ENCODE data around the gene AWAT1. TPM values are rescaled to one million over a fixed set of nuclear protein-coding genes. Genes with fewer than 3 reads are reported as not detected.
"Not testable (repeated sequence)": the region's sequence is repeated elsewhere in the genome, so short reads cannot be mapped to it uniquely, and the experiment has no call there.

AWAT1 gene
- total and polyA plus RNA-seq, 2 donors (not counting 1 experiment from before 2014, with no cell fraction given): not detected

DNA sequence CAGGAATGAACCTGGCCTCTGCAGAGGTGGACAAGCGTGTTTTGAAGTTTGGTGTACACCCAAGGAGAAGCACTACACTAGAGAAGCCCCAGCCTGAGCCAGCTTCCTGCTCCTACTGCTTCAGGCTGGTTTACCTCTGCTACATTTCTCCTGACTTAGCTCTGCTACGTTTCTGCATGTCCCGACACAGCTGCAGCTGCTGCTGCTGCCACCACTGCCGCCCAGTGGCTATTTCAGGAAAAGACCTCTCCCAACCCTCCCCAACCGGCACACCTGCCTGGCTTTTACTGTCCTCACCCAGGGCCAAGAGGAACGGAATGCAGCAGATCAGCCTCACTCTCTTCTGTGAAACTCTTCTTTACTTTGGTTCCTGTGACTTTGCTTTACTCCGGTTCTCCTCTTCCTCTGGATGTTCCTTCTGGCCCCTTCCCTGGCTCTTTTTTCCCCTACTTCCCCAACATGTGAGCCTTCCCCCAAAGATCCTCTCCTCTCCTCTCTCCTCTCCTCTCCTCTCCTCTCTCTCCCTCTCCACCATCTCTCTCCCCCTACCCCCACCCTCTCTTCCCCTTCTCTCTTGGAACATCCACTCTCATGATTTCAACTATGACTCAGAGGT is 28.6 kb downstream of the AWAT1 start:
- DNase-seq (ENCODE audit: low read depth in 2 of 2): peak; percentile 18 to 49
- H2AFZ ChIP-seq (ENCODE audit: low read length): no peak overlapping the region

DNA sequence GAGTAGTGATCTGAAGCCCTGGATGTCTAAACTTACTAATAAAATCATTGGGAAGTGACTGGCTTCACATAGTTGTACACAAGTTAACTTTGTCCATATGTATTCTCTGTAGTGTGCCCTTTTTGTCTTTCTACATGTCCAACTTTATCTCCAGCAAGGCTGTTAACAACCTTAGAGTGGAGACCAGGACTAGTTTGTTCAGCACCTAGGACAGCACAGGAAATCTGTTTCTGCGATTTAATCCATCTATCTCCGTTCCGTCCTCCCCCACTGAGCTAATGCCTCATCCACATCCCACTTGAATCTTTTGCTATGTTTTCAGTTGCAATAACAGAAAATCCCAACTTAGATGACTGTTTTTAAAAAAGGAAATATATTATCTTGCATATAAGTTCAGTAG is 30.3 kb downstream of the AWAT1 start:
- Histone ChIP-seq H3K27ac (ENCODE audit: insufficient read depth, low read length) (no peak overlapping the region), H2AFZ (ENCODE audit: low read length) (no peak overlapping the region), H3K9ac (ENCODE audit: insufficient read depth, low read length) (no peak overlapping the region), H3K36me3 (ENCODE audit: control insufficient read depth, insufficient read depth, low read length) (no peaks in the 10 kb centered on the region), H3K4me2 (ENCODE audit: extremely low read depth, insufficient read depth, low read length) (no peak overlapping the region), H3K27me3 (ENCODE audit: control insufficient read depth, insufficient read depth, low read length) (no peaks in the 10 kb centered on the region), H3K9me3 (ENCODE audit: control insufficient read depth, insufficient read depth, low read depth, low read length) (no peaks in the 10 kb centered on the region), H3K4me1 (ENCODE audit: control insufficient read depth, extremely low read depth, insufficient read depth, low read length) (no peaks in the 10 kb centered on the region), H3K79me2 (ENCODE audit: control insufficient read depth, insufficient read depth, low read length) (no peaks in the 10 kb centered on the region), H3K4me3 (replicated peaks in 1 of 4; ENCODE audit: control extremely low read depth in 1 of 4, insufficient read depth in 1 of 4, low read depth in 3 of 4, low read length in 4 of 4) (no peak overlapping the region), H4K20me1 (ENCODE audit: control insufficient read depth, extremely low read depth, insufficient read depth, low read length) (no peaks in the 10 kb centered on the region)
- TF ChIP-seq EZH2 (IDR thresholded peaks at IDR 0.05; ENCODE audit: low read length, missing control alignments): no peak
- TF ChIP-seq, protein P1, sequence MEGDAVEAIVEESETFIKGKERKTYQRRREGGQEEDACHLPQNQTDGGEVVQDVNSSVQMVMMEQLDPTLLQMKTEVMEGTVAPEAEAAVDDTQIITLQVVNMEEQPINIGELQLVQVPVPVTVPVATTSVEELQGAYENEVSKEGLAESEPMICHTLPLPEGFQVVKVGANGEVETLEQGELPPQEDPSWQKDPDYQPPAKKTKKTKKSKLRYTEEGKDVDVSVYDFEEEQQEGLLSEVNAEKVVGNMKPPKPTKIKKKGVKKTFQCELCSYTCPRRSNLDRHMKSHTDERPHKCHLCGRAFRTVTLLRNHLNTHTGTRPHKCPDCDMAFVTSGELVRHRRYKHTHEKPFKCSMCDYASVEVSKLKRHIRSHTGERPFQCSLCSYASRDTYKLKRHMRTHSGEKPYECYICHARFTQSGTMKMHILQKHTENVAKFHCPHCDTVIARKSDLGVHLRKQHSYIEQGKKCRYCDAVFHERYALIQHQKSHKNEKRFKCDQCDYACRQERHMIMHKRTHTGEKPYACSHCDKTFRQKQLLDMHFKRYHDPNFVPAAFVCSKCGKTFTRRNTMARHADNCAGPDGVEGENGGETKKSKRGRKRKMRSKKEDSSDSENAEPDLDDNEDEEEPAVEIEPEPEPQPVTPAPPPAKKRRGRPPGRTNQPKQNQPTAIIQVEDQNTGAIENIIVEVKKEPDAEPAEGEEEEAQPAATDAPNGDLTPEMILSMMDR (conservative IDR thresholded peaks at IDR 0.05 in 1 of 2, IDR thresholded peaks at IDR 0.05 in 1 of 2; ENCODE audit: low read depth in 1 of 2, low read length in 2 of 2): no peak
- DNase-seq (ENCODE audit: low read depth in 2 of 2): peak in 1 of 2 donors; percentile 2

More for the DNA sequence above, 28.6 kb downstream of the AWAT1 start:
- H3K27me3 ChIP-seq (ENCODE audit: control insufficient read depth, insufficient read depth, low read length): no peaks in the 10 kb centered on the region
- no peaks in the 10 kb centered on the region for H3K9me3 ChIP-seq (ENCODE audit: control insufficient read depth, insufficient read depth, low read depth, low read length)
- H3K4me2 ChIP-seq (ENCODE audit: extremely low read depth, insufficient read depth, low read length): no peak overlapping the region
- H3K79me2 ChIP-seq (ENCODE audit: control insufficient read depth, insufficient read depth, low read length): no peaks in the 10 kb centered on the region
- no peak for TF ChIP-seq EZH2 (IDR thresholded peaks at IDR 0.05; ENCODE audit: low read length, missing control alignments)
- TF ChIP-seq, protein P1 (conservative IDR thresholded peaks at IDR 0.05 in 1 of 2, IDR thresholded peaks at IDR 0.05 in 1 of 2; ENCODE audit: low read depth in 1 of 2, low read length in 2 of 2): peak; percentile 47 to 68
- H3K4me1 ChIP-seq (ENCODE audit: control insufficient read depth, extremely low read depth, insufficient read depth, low read length): no peaks in the 10 kb centered on the region
- H3K4me3 ChIP-seq (replicated peaks in 1 of 4; ENCODE audit: control extremely low read depth in 1 of 4, insufficient read depth in 1 of 4, low read depth in 3 of 4, low read length in 4 of 4): no peak overlapping the region
- no peaks in the 10 kb centered on the region for H3K36me3 ChIP-seq (ENCODE audit: control insufficient read depth, insufficient read depth, low read length)
- no peak overlapping the region for H3K9ac ChIP-seq (ENCODE audit: insufficient read depth, low read length)
- H4K20me1 ChIP-seq (ENCODE audit: control insufficient read depth, extremely low read depth, insufficient read depth, low read length): no peaks in the 10 kb centered on the region
- no peak overlapping the region for H3K27ac ChIP-seq (ENCODE audit: insufficient read depth, low read length)

DNA sequence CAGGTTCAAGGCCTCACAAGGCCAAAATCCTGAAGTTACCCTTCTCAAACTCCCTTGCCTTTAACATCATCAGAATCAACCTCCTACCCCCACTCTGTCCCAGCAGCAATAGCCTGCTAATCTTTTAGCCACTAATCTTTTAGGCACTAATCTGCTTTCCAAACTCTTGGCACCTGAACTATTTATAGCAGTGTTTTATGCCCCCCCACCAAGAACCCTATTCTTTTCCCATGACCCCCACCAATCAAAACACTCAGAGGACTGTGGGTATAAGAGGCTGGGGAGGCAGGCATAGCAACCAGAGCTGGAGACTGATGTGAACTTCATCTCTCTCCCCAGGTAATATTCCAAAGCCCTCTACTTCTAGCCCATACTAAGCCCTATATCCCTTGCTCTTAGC is 33.6 kb downstream of the AWAT1 start, which contains the start of gene ARR3:
ARR3 (plus strand) TSS at position 301 of the 400 bp plus-strand sequence. CDS start 1,052 bp downstream, outside the sequence.
- Histone ChIP-seq H3K36me3 (ENCODE audit: control insufficient read depth, insufficient read depth, low read length) (no peaks in the 10 kb centered on the region), H3K79me2 (ENCODE audit: control insufficient read depth, insufficient read depth, low read length) (no peaks in the 10 kb centered on the region)

DNA sequence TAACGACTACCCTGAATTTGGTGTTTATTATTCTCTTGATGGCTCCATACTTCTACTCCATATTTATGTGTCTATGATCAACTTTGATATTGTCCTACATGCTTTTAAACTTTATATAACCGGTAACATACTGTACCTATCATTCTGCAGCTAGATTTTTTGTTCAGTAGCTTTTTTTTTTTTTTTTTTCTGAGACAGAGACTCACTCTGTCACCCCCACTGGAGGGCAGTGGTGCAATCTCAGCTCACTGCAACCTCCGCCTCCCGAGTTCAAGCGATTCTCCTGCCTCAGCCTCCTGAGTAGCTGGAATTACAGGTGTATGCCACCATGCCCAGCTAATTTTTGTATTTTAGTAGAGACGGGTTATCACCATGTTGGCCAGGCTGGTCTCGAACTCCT is 39.6 kb downstream of the AWAT1 start:
- not testable (repeated sequence) for H3K4me1 ChIP-seq (ENCODE audit: control insufficient read depth, extremely low read depth, insufficient read depth, low read length); H3K4me2 ChIP-seq (ENCODE audit: extremely low read depth, insufficient read depth, low read length); H3K79me2 ChIP-seq (ENCODE audit: control insufficient read depth, insufficient read depth, low read length); H3K27ac ChIP-seq (ENCODE audit: insufficient read depth, low read length); DNase-seq (ENCODE audit: low read depth in 2 of 2); H4K20me1 ChIP-seq (ENCODE audit: control insufficient read depth, extremely low read depth, insufficient read depth, low read length); H3K36me3 ChIP-seq (ENCODE audit: control insufficient read depth, insufficient read depth, low read length); H3K9me3 ChIP-seq (ENCODE audit: control insufficient read depth, insufficient read depth, low read depth, low read length); H2AFZ ChIP-seq (ENCODE audit: low read length); H3K4me3 ChIP-seq (replicated peaks in 1 of 4; ENCODE audit: control extremely low read depth in 1 of 4, insufficient read depth in 1 of 4, low read depth in 3 of 4, low read length in 4 of 4); H3K9ac ChIP-seq (ENCODE audit: insufficient read depth, low read length); H3K27me3 ChIP-seq (ENCODE audit: control insufficient read depth, insufficient read depth, low read length)

More for the DNA sequence above, 33.6 kb downstream of the AWAT1 start, which contains the start of gene ARR3:
- H3K4me1 ChIP-seq (ENCODE audit: control insufficient read depth, extremely low read depth, insufficient read depth, low read length): no peaks in the 10 kb centered on the region
- no peaks in the 10 kb centered on the region for H4K20me1 ChIP-seq (ENCODE audit: control insufficient read depth, extremely low read depth, insufficient read depth, low read length)
- no peak within 1 kb of the TSS for H3K9ac ChIP-seq (ENCODE audit: insufficient read depth, low read length)
- TF ChIP-seq EZH2 (IDR thresholded peaks at IDR 0.05; ENCODE audit: low read length, missing control alignments): no peak
- TF ChIP-seq, protein P1 (conservative IDR thresholded peaks at IDR 0.05 in 1 of 2, IDR thresholded peaks at IDR 0.05 in 1 of 2; ENCODE audit: low read depth in 1 of 2, low read length in 2 of 2): no peak
- no peaks in the 10 kb centered on the region for H3K9me3 ChIP-seq (ENCODE audit: control insufficient read depth, insufficient read depth, low read depth, low read length)
- no peaks in the 10 kb centered on the region for H3K27me3 ChIP-seq (ENCODE audit: control insufficient read depth, insufficient read depth, low read length)
- no peak within 1 kb of the TSS for H3K27ac ChIP-seq (ENCODE audit: insufficient read depth, low read length)
- no peak within 1 kb of the TSS for H3K4me3 ChIP-seq (replicated peaks in 1 of 4; ENCODE audit: control extremely low read depth in 1 of 4, insufficient read depth in 1 of 4, low read depth in 3 of 4, low read length in 4 of 4)
- H3K4me2 ChIP-seq (ENCODE audit: extremely low read depth, insufficient read depth, low read length): no peak within 1 kb of the TSS
- H2AFZ ChIP-seq (ENCODE audit: low read length): no peak within 1 kb of the TSS
- DNase-seq (ENCODE audit: low read depth in 2 of 2): no peak
